Erythroblast (primary cell): ENCODE results near the gene SFRP4.
"Not testable (repeated sequence)": the region's sequence is repeated elsewhere in the genome, so short reads cannot be mapped to it uniquely, and the experiment has no call there.

Source experiments
- DNase-seq, 2 experiments: peaks; one replicate each; lab custom pipeline; 2025; lab: John Stamatoyannopoulos, UW
- GATA1 ChIP-seq: IDR thresholded peaks from 2 replicates; pipeline ENCODE4 v1.6.1; 2011; ENCODE audit warnings: low read depth, mild to moderate bottlenecking, control low read depth, low read length, moderate library complexity
- POLR2A ChIP-seq: IDR thresholded peaks from 2 replicates; pipeline ENCODE4 v1.6.1; 2011; ENCODE audit warnings: mild to moderate bottlenecking, low read length

SFRP4 gene

DNA sequence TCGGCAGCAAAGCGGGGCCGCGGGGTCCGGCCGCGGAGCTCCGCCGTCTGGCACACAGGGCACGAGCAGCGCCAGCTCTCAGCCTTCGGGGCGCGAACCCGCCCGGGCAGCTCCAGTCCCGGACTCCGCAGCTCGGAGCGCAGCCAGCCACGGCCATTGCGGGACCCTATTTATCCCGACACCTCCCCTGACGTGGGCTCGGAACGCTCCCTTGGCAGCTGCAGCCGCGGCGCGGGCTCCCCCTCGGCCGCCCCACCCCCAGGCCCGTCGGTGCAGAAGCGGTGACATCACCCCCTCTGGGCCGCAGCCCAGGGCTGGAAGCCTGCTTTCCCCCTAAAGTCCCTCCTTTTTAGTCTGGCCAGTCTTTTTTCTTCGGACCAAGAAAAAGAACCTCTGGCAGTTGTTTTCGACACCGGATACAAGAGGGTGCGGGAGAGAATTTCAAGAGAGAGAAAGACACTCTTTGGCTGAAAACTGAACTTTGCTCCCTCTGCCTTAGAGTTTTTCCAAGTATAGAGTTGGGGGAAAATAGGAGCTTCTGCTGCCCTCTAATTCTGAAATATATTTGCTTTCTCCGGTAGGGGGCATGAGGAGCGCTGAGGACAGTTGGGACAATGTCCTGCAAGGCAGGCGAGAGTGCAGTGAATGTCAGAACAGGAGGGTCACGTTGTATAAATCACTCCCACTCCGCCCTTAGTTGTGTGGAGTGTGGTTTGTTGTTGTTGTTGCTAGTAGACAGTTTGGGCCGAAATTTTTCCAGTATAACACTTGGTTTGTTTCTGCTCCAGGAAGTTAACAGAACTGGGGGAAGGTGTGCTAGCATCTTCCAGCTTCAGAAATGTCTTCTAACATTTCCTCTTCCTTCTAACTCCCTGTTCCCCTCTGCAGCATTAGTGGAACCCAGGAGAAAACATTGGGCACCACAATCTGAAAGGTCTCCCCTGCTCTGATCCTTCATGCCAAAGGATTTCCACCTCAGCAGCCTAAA, at the start of gene SFRP4:
Gene SFRP4, minus strand, starts transcription at position 145 of the 988 bp plus-strand sequence. CDS start 280 bp downstream, outside the sequence.
- DNase-seq: peak; percentile 68 to 74
- TF ChIP-seq POLR2A: no peak
- no peak for TF ChIP-seq GATA1

DNA sequence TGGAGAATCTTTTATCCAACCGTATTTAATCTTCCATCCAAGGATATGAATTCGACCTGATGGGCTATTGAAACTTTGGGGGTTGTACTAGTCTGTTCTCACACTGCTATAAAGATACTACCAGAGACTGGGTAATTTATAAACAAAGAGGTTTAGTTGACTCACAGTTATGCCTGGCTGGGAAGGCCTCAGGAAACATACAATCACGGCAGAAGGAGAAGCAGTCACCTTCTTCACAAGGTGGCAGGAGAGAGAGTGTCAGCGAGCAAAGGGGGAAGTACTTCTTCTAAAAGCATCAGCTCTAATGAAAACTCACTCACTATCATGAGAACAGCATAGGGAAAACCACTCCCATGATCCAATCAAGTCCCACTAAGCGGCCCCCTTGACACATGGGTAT, 47.6 kb upstream of the SFRP4 start:
- DNase-seq: no peak
- TF ChIP-seq GATA1: no peak
- TF ChIP-seq POLR2A: no peak

DNA sequence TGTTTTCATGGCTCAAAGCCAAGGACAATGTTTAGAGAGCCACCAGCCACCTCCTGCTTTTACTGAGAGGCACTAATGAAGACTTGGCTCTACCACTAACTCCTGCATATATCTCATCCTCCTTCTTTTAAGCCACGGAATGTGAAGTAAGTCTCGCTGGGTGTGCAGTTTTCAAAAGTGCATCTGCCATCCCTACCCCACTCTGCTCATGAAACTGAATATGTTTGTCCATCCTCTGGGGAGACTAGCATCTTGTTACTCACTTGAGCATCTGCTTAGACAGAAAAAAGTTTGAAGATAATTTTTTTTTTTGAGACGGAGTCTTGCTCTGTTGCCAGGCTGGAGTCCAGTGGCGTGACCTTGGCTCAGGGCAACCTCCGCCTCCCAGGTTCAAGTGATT, 44.6 kb upstream of the SFRP4 start:
- TF ChIP-seq GATA1: no peak
- no peak for TF ChIP-seq POLR2A
- DNase-seq: no peak

DNA sequence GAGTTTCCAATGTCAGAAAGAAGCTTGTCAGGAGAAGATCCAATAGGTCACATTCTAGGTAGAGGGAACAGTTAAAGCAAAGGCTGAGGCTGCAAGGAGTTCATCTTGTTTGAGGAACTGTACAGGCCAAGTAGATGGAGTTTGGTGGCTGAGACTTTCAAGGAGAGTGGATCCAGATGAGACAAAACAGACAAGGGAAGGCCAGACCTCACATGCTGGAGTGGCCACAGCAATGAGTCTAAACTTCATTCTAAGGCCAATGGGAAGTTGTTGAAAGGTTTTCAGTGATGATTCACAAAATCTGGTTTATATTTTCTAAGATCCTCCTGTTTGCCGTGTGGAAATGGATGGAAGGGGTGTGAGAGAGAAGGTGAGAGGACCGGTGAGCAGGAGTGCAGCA, 43.9 kb upstream of the SFRP4 start:
- TF ChIP-seq POLR2A (no peak), GATA1 (no peak)
- DNase-seq: no peak

DNA sequence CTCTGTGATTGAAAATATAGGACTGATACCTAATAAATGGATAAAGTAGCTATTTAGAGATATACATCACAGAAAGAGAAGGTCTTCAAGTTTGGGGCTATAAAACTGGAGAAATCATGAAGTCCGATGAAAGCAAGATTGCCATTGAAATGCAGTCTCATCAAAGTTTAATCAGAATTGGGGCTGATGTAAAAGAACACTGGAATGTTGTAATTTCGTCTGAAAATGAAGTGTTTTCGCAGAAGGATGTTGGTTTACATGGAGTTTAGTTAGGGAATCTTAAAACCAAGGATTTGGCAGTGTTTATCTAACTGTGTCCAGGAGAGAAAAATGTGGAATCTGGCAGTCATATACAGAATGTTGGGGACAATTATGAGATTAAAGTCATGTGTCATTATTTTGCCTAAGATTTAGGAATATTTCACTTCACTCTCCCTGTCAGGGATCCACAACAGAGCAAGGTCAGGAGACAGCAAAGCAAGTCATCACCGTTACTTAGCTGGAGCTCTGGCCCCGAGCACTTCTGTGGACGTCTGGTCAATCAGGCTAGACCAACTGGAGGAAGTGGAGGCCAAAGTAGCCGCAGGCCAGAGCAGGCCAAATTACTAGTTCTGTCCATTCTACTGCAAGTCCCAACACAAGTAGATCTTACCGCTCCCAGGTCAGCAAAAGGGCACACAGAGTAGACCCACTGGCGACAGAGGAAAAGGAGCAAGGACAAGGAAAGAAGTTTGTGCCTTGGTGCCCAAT, 40.8 kb upstream of the SFRP4 start:
- DNase-seq: no peak
- TF ChIP-seq GATA1: no peak
- no peak for TF ChIP-seq POLR2A

DNA sequence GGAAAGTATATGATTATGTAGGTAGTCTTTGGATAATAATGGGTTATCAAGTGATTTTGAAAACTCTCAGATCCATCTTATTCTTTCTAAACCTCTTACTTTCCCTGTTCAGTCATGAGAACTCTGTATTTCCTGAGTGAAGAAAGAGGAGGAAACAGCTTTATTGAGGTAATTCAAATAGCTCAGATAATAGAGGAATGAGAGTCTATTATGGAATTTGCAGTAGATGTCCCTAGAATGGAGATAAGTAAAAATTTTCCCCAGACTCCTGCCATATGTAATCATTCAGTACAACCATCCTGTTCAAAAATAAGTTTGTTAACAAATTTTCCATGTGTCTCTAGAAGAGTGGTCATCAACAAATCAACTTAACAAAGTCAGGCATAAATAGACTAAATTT, 40.2 kb upstream of the SFRP4 start:
- no peak for TF ChIP-seq GATA1
- TF ChIP-seq POLR2A: no peak
- no peak for DNase-seq

DNA sequence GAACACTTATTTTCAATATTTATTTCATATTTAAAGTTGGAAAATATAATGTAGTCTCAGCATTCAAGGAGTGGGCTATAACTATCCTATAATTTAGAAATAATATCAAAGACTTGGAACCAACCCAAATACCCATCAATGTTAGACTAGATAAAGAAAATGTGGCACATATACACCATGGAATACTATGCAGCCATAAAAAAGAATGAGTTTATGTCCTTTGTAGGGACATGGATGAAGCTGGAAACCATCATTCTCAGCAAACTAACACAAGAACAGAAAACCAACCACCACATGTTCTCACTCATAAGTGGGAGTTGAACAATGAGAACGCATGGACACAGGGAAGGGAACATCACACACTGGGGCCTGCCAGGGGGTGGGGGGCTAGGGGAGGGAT, 37.6 kb upstream of the SFRP4 start:
- not testable (repeated sequence) for DNase-seq

DNA sequence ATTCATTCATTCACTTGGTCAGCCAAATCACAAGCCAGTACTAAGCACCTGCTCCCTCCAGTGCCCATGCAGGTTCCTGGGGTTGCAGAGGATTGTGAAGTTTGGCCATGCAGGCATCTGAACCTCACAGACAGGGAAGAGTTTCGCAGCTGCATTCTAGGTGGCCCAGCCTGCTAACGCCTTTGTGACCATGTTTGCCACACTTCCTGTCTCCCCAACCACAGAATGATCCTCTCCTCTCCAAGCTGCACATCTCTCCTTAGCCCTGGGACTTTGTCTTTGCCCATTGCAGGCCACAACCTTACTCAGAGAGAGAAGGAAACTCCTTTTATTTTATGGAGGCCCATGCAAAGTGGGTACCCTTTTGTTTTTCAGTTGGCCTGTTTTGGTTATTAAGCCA, 35.6 kb upstream of the SFRP4 start:
- no peak for TF ChIP-seq GATA1

DNA sequence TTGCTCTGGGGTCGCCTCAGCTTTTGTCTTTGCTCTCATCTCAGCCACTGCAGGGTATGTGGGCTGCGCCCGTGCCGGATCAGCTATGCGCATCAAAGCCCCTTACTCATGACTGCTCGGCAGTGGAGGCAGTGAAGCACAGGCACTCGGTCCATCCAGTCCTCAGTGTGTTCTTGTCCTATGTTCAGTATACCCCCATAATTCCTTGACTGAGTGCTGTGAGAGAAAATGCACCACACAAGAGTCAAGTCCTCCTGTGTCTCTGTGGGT, 31.3 kb upstream of the SFRP4 start:
- no peak for DNase-seq

More for the DNA sequence above, 35.6 kb upstream of the SFRP4 start:
- DNase-seq: no peak

DNA sequence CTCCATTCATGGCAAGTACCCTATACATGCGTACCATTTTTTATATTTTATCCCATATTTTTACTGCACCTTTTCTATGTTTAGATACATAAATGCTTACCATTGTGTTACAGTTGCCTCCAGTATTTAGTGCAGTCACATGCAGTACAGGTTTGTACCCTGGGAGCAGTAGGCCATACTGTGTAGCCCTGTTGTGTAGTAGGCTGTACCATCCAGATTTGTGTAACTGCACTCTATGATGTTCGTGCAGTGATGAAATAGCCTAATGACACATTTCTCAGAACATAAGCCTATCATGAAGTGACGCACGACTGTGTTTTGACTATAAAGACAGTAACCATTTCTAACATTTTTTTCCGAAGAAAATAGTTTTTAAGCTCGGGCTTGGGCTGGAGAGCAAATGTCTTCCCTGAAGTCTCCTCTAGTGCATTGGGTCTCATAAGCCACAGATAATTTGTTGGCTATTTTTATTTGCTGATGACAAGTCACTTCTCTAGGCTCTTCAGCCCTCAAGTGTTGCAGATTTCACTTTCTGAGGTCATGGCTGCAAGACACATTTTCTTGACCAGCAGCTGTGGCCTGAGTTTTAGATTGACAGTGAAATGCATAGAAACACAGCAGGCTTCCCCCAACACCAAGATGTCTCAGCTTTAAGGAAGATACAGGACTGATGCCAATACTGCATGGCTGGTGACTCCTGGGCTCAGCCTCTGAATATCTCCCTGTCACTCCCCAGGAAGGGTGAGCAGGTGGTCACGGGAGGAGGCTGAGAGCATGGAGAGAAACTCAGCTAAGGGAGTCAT, 30.7 kb upstream of the SFRP4 start:
- no peak for DNase-seq
- TF ChIP-seq GATA1 (no peak), POLR2A (no peak)

More for the DNA sequence above, 31.3 kb upstream of the SFRP4 start:
- TF ChIP-seq POLR2A (no peak), GATA1 (no peak)

DNA sequence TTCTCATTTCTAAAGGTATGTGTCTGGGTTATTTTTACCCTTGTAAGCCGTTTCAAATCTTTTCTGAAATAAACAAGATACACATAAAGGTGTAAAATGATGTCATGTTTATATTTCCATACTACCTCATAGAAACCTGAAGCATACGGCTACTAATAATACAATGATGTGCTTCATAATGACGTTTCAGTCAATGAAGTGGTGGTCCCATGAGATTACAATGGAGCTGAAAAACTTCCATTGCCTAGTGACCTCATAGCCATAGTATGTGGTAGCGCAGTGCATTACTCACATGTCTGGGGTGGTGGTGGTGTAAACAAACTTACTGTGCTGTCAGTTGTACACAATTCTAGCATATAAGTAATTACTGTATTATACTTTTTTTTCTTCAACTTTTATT, 28.7 kb upstream of the SFRP4 start:
- TF ChIP-seq POLR2A (no peak), GATA1 (no peak)
- DNase-seq: no peak

DNA sequence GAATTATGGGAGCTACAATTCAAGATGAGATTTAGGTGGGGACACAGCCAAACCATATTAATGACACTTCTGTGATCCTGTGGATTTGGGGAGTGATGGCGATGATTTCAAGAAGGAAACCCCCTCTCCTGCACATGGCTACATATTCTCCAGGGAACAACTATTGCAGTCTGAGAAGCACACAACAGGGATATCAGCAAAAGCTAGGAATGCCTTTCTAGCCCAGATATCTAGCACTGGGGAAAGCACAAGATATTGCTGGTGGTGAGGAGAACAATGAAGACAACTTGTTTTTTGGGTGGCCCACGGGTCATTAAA, 28.1 kb upstream of the SFRP4 start:
- TF ChIP-seq POLR2A: no peak
- no peak for TF ChIP-seq GATA1
- no peak for DNase-seq

DNA sequence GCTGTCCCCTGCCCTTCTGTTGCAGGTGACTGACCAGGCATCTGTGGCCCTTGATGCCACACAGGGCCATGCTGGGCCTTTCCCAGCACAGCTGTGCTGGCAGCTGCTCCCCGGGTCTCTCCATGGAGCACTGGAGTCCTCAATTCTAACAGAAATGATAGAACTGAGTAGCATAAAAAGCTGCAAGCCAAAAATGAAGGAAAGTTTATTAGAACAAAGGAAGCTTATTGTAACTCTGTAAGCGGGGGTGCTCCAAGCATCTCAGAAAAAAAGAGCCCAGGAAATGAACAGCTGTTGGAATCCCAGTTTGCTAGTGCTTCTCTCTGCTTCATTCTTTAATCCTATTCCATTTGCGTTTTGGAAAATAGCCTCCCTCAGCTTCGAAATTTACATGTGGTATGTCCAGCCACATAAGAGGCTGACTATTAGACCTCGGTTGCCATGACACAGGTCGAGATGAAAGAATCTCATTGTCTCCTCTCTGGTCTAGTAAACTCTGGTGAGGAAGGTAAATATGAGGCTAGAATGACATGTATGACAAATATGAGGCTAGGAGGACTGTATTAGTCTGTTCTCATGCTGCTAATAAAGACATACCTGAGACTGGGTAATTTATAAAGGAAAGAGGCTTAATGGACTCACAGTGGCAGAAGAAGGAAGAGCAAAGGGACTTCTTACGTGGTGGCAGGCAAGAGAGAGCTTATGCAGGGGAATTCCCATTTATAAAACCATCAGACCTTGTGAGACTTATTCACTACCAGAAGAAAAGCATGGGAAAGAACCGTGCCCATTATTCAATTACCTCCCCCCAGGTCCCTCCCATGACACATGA, 27.5 kb upstream of the SFRP4 start:
- DNase-seq: no peak
- no peak for TF ChIP-seq POLR2A
- no peak for TF ChIP-seq GATA1
